GM19351 (cell line): ENCODE results near the gene SRGAP3.

ENCODE experiments used
- ATAC-seq: cut with Tn5 transposase; IDR thresholded peaks from one replicate; pipeline ENCODE4 v1.9.1; 2021; ENCODE audit warnings: mild to moderate bottlenecking, moderate library complexity; ENCODE audit not compliant: unreplicated experiment

The SRGAP3 gene

DNA sequence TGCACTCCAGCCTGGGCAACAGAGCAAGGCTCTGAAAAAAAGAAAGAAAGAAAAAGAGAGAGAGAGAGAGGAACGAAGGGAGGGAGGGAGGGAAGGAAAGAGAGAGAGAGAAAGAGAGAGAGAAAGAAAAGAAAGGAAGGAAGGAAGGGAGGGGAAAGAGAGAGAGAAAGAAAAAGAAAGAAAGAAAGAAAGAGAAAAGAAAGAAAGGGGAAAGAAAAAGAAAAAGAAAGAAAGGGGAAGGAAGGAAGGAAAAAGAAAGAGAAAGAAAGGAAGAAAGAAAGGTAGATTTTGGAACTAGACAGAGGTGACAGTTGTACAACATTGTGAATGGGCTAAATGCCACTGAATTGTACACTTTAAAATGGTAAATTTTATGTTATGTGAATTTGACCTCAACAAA lies 5.3 kb upstream of the SRGAP3 start:
- no peak for ATAC-seq

- no peak for ATAC-seq
These were observed 3.9 kb upstream of the SRGAP3 start for GRCh38 chr3:9253327-9253726.

DNA sequence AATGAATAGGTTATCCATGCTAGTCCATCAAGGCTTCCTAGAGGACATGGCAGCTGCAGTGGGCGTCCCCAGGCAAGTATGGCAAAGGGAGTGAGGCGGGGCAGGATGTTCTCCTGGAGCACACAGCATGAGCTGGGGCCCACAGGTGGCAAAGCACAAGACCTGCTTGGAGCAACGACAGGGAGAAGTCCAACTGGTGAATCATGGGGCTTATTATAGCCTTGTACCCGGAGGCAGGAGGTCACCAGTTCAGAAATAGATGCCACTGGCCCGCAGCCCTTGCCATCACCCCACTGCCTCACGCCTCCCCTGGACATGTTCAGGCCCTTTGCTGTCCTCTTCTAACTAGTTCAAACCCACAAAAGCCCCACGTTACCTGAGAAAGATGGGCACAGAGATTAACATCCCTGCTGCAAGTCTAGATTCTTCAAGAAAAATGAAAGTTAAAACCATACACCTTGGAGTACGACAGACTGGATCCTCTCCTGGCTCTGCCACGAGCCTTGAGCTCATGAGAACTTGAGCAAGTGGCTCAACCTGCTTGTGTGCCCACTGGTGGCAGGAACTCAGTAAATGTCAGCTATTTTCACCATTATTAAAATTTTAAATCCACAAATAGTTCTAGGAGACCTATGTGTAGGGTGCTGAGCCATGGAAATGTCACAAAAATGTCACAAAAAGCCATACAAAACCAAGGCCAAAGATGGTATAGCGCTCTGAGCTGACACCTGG lies 1.8 kb upstream of the SRGAP3 start:
- no peak for ATAC-seq

GRCh38 chr3:9250236-9250635 lies 790 bp upstream of the SRGAP3 start:
- no peak for ATAC-seq

GRCh38 chr3:9248522-9249271 lies 749 bp downstream of the SRGAP3 start:
- no peak for ATAC-seq

DNA sequence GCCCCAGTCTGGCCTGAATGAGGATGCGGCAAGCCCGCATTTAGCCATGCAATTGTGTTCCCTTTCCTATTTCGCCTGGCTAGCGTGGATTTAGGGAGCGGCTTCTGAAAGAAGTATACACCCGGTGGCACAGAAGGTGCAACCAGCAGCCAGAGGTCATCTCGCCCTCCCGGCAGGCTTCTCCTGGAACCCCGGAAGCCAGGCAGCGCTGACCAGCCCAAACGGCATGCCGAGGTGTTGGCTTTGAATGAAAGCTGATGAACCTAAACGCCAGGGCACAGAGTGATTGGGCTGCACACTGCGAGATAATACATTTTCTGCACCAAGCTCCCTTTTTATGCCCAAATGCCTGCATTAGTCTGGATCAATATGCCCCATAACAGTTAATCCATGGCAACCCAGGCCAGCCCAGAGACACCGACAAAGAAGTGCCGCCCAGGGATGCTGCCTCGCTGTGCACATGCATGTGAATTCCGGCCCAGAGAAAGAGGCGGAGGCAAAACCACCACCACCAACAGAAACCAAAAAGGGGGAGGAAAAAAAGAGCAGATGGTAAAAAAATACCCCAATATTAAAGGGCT lies 1.4 kb downstream of the SRGAP3 start:
- no peak for ATAC-seq

DNA sequence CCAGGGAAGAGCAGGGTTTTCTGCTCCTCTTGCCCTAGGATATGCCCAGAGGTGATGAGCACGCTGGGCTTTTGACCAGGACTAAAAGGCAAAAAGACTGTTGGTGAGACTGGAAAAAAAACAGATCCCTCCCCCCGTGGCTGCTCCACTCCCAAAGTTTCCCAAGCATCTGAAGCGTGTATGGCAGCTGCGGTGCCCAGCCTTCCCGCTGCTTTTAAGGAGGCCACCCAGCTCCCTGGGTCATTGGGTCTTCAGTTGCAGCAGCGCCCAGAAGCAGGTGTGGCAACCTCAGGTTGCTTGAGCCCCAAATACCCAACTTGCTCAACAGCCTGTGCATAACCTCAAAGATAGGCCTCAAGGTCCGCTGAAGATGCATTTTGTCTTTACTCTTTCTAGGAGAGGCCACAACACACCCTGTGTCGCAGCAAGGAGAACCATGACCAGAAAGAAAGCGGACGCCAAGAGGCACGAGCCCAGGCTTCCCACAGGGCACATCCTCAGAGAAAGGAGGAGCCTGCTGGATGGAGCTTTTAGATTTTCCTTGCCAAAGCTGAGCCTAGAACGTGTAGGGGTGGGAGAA lies 2.0 kb downstream of the SRGAP3 start:
- no peak for ATAC-seq

DNA sequence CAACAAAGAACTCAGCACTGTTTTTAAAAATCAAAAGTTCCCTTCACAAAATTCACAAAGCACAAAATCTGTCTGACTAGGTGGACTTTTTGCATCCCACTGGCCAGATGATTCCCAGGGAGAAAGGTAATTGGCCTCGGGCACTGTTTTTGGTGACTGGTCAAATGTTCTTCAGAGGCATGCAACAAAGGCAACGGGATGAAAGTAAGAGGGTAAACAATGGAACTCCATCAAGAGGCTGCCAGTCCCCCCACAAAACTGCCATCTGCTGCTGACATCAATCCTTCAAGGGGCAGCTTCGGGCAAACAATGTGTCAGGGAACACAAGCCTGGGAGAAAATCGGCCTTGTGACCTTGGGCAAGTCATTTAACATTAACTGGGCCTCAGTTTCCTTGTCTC lies 3.3 kb downstream of the SRGAP3 start:
- ATAC-seq: no peak

GRCh38 chr3:9244495-9245183 lies 4.8 kb downstream of the SRGAP3 start:
- ATAC-seq: no peak

DNA sequence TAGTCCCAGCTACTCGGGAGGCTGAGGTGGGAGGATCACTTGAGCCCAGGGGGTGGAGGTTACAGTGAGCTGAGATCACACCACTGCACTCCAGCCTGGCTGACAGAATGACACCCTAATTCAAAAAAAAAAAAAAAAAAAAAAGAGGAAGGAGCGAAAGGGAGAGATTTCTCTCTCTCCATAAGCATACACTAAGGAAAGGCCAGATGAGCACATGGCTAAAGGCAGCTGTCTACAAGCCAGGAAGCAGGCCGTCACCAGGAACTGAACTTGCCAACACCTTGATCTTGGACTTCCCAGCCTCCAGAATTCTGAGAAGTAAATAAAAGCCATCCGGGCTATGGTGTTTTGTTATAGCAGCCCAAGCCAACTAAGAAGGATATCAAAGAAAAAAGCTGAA lies 7.5 kb downstream of the SRGAP3 start:
- ATAC-seq: no peak

- ATAC-seq: no peak
These were observed 9.8 kb downstream of the SRGAP3 start for GRCh38 chr3:9239680-9240079.

DNA sequence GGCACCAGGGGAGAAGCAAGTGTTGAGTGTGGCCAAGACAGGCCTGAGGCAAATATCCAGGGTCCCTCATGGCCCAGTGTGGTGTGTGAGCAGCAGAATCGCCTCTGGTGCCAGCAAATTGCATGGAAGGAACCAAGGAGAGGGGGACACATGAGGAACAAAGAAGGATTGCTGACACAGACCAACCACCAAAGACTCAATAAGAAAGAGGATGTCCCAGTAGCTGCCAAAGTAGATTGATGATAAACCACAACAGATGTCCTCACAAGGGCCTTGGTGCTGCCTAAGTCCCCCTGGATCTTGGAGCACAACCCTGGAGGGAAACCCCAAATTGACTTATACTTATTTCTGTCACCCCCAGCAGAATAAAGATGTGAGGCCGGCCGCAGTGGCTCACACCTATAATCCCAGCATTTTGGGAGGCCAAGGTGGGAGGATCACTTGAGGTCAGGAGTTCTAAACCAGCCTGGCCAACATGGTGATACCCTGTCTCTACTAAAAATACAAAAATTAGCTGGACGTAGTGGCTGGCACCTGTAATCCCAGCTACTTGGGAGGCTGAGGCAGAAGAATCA lies 10.6 kb downstream of the SRGAP3 start:
- no peak for ATAC-seq

GRCh38 chr3:9238276-9238675 lies 11.2 kb downstream of the SRGAP3 start:
- ATAC-seq: no peak

- ATAC-seq: no peak
These were observed 15.4 kb downstream of the SRGAP3 start for GRCh38 chr3:9233814-9234600.

GRCh38 chr3:9233101-9233500 lies 16.3 kb downstream of the SRGAP3 start:
- no peak for ATAC-seq

DNA sequence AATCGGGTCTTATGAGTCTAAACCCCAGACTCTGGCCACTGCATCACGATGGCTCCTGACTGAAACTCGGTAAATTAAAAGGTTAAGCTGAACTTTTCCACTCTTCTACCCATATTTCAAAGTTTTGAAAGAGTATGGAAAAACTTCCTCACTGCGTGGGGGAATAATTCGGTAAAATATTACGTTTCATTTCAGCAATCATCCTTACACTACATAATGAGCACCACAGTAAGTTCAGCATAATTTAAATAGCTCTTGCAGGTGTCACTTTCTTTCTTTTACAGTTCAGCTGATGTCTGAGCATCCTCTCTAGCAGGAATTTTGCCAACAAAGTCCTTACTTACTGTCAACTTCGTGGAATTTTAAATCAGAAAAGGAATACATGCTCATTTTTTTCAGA lies 17.5 kb downstream of the SRGAP3 start:
- ATAC-seq: no peak

DNA sequence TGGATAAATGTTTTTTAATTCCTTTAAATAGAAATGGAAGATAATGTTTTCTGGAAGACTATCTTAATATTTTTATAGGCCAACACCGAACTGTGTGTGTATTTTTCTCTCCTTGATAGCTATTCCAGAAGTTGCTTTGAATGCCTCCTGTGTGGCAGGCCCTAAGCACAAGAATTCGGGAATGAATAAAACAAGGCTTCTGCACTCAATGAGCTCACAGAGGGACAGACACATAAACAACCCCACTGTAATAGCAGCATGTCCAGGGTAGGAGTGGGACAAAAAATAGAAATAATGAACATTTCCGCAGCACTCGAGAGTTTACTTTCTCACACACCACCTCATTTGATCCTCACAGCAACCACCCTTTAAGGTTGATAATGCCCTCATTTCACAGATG lies 18.0 kb downstream of the SRGAP3 start:
- no peak for ATAC-seq

DNA sequence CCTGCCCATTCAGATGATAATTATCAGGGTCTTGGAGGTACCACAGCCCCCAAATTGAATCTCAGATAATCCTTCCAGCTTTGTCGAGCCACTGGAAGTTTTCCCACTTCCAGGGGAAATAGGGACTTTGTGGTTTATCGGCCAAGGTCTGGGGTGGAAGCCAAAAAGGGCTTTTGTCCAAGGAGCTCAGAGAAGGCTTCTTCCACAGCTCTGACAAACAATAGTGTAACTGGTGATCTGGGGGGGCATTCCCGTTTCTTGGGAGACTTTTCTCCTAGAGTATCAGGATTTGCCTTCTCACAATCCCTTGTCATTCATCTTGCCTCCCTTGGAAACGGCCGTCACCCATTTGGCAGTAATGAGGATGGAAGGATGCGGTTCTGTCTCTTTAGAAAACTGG lies 18.4 kb downstream of the SRGAP3 start:
- no peak for ATAC-seq

GRCh38 chr3:9230596-9230995 lies 18.9 kb downstream of the SRGAP3 start:
- no peak for ATAC-seq

- no peak for ATAC-seq
These were observed 19.6 kb downstream of the SRGAP3 start for GRCh38 chr3:9229879-9230278.
